Measurements from ENCODE around the gene NCAPG2.

NCAPG2 gene

DNA sequence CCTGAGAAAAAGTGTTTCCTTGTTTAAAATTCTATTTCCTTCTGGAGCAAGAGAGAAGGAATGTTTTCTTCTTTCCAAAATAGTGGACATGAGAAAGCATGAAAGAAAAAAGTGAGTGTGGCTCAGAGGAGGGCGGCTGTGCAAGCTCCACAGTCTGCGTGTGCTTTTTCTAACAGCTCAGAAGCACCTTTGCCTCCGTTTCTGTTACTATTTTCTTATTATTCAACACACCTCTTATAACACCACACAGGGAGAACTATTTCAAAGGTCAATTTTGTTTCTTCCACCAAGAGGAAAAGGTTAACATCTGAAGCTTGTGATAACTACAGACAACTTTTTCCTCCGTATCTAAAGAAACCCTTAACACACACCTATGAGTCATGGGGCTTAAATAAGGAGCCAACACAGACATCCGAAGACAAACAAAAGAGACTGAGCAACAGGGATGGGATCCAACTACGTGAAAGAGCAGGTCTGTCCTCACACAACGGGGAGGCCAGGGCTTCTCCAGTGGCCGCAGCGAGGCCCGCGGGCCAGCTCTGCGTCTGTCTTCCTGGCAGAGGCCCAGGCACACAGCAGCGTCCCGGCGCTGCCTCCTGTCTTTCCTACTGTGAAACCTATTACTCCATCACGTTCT lies 36.2 kb upstream of the NCAPG2 start:
- H3K4me3 ChIP-seq (ENCODE audit: low read depth, low read length) = no peak overlapping the region
- TF ChIP-seq, protein P1, sequence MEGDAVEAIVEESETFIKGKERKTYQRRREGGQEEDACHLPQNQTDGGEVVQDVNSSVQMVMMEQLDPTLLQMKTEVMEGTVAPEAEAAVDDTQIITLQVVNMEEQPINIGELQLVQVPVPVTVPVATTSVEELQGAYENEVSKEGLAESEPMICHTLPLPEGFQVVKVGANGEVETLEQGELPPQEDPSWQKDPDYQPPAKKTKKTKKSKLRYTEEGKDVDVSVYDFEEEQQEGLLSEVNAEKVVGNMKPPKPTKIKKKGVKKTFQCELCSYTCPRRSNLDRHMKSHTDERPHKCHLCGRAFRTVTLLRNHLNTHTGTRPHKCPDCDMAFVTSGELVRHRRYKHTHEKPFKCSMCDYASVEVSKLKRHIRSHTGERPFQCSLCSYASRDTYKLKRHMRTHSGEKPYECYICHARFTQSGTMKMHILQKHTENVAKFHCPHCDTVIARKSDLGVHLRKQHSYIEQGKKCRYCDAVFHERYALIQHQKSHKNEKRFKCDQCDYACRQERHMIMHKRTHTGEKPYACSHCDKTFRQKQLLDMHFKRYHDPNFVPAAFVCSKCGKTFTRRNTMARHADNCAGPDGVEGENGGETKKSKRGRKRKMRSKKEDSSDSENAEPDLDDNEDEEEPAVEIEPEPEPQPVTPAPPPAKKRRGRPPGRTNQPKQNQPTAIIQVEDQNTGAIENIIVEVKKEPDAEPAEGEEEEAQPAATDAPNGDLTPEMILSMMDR (IDR thresholded peaks at IDR 0.05; ENCODE audit: low read depth, low read length) = no peak

DNA sequence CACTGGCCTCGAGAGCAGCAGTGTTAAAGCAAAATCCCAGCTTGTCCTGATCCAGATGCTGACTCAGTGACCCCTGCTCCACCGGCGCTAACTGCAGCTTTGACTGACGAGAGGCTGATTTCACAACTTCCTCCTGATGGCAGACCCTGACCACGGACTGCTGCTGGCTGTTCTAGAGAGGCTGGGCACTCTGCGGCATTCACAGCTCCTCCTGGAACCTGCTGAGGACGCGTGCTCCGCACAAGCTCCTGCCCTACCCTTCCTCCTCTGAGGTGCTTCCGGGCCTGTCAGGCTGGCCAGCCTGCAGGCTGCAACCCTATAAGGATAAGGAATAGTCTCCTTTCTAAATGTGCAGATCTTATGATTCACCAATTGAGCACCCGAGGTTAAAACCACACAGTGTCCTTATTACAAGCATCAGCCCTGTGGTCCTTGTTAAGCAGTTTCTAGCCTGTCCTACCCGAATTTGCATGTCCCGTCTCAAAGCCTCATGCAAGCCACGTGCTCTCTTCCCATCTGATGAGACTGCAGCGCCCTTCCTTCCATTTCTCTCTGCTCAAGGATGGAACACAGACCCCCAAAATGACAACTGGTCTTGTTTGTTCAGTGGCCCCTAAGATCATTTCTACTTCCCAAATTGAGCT lies 35.5 kb upstream of the NCAPG2 start:
- H3K4me3 ChIP-seq (ENCODE audit: low read depth, low read length) = peak overlapping the region; percentile 6; the same call in 1 of the 2 replicates
- TF ChIP-seq, protein P1 (IDR thresholded peaks at IDR 0.05; ENCODE audit: low read depth, low read length) = no peak

DNA sequence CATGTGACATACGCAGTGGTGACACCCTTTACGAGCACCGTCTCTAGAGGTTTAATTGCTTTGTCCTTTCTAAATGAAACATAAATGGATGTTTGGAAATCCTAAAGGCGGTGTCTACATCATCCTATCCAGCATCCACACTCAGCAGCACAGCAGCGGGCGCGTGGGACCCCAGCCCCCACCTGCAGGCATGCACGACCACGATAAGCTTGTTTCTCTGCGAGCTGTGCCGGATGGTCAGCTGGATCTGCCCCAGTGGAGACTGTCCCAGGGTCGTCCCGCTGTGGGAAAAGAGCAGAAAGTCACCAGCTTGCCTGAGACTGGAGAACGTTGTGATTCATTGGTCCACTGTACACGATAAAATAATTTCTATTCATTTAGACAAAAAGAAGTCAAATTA lies 34.2 kb upstream of the NCAPG2 start:
- TF ChIP-seq, protein P1 (IDR thresholded peaks at IDR 0.05; ENCODE audit: low read depth, low read length) = no peak
- H3K4me3 ChIP-seq (ENCODE audit: low read depth, low read length) = no peak overlapping the region

DNA sequence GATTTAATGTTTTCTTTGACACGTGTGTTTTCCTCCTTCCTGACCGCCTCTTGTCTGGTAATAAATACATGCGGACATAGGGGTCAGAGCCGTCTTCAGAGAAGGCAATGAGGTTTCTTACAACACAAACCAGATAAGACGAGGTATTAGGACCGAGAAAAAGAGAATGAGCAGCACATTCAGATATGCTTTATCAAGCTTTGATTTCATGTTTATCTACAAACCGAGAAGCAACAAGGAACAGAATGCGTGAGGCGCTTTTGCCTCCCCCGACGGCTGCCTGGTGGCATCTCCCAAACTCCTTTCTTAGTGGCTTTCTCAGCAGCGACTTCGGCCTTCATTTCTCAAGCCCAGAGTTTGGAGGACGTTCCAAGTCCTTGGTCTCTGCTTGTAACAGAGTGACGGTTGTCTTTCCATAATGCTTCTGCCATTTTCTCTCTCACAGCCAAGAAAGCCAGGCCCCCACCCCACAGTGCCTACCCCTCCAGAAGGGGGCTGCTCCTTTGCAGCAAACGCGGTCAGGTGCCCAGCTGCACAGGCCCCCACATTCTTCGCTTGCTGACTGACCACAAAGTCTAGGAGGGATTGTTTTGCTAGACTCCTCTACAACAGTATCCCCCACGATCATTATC lies 32.6 kb upstream of the NCAPG2 start:
- TF ChIP-seq, protein P1 (IDR thresholded peaks at IDR 0.05; ENCODE audit: low read depth, low read length) = no peak

DNA sequence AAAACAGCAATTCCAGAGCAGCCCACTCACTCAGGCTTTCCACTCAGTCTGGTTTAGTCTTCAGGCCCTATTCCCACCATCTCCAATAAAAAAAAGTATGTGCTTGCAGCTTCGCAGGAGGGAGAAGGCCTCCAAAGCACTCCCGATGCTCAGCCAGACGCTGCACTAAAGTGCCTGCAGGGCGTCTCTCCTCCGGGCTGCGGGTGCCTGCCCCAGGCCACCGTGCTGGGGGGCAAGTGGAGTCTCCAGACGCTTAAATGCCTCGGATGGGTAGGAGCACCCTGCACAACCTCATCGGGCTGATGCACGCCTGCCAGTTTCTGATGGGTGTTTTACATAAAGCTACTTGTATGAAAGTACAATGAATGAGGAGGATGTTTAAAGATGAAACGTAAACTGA lies 31.3 kb upstream of the NCAPG2 start:
- TF ChIP-seq, protein P1 (IDR thresholded peaks at IDR 0.05; ENCODE audit: low read depth, low read length) = no peak

More for the DNA sequence above, 32.6 kb upstream of the NCAPG2 start:
- H3K4me3 ChIP-seq (ENCODE audit: low read depth, low read length) = no peak overlapping the region

DNA sequence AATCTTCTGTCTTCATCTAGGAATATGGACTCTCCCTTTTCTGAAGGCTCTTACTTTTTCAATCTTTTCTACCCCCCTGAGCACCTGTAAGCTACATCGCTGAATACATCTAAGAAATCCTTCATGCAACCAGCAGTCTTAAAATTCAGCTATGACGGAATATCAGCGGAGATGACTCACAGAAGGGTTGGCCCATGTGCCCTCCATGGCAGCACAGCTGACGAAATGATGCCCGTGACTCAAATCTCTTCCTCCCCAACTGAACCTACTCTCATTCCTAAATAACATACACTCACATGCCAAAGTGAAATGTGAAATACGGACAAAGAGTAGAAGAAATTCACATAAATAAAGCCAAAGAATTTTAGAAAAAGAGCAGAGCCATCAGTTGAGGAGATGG lies 30.3 kb upstream of the NCAPG2 start:
- TF ChIP-seq, protein P1 (IDR thresholded peaks at IDR 0.05; ENCODE audit: low read depth, low read length) = no peak
- no peak overlapping the region for H3K4me3 ChIP-seq (ENCODE audit: low read depth, low read length)

More for the DNA sequence above, 31.3 kb upstream of the NCAPG2 start:
- no peak overlapping the region for H3K4me3 ChIP-seq (ENCODE audit: low read depth, low read length)

Measured in WI38 (cell line).